ENCODE data around the gene PKLR.
"Not testable (repeated sequence)": the region's sequence is repeated elsewhere in the genome, so short reads cannot be mapped to it uniquely, and the experiment has no call there.

PKLR gene

GRCh38 chr1:155255243-155256007, 45.8 kb downstream of the PKLR start, which contains the start of gene ENTREP3:
Gene ENTREP3 (minus strand): TSS chr1:155255483. CDS start chr1:155254877, 606 bp downstream.
- DNase-seq (ENCODE audit: low read depth): peak; percentile 49

- DNase-seq (ENCODE audit: low read depth): no peak
These were observed 46.5 kb downstream of the PKLR start for GRCh38 chr1:155254714-155255242.

- DNase-seq (ENCODE audit: low read depth): no peak
These were observed 47.0 kb downstream of the PKLR start for GRCh38 chr1:155254228-155254713.

- DNase-seq (ENCODE audit: low read depth): no peak
These were observed 47.4 kb downstream of the PKLR start for GRCh38 chr1:155253797-155254196.

- no peak for DNase-seq (ENCODE audit: low read depth)
These were observed 48.0 kb downstream of the PKLR start for GRCh38 chr1:155253208-155253607.

- DNase-seq (ENCODE audit: low read depth): no peak
These were observed 49.7 kb downstream of the PKLR start for GRCh38 chr1:155251566-155251965.

- peak; percentile 95 for DNase-seq (ENCODE audit: low read depth)
These were observed 50.4 kb downstream of the PKLR start for GRCh38 chr1:155250633-155251449.

- DNase-seq (ENCODE audit: low read depth): no peak
These were observed 51.0 kb downstream of the PKLR start for GRCh38 chr1:155250246-155250632.

GRCh38 chr1:155247667-155248553, 53.3 kb downstream of the PKLR start:
- no peak for DNase-seq (ENCODE audit: low read depth)

- DNase-seq (ENCODE audit: low read depth): not testable (repeated sequence)
These were observed 54.4 kb downstream of the PKLR start for GRCh38 chr1:155246796-155247195.

GRCh38 chr1:155245163-155245524, 56.1 kb downstream of the PKLR start:
- DNase-seq (ENCODE audit: low read depth): no peak

- peak; percentile 89 for DNase-seq (ENCODE audit: low read depth)
These were observed 56.7 kb downstream of the PKLR start for GRCh38 chr1:155244368-155245162.

- no peak for DNase-seq (ENCODE audit: low read depth)
These were observed 58.4 kb downstream of the PKLR start for GRCh38 chr1:155242805-155243358.

GRCh38 chr1:155241841-155242264, 59.4 kb downstream of the PKLR start:
- no peak for DNase-seq (ENCODE audit: low read depth)

- peak; percentile 58 for DNase-seq (ENCODE audit: low read depth)
These were observed 60.1 kb downstream of the PKLR start for GRCh38 chr1:155241069-155241679.

All from stimulated activated CD8-positive, alpha-beta memory T cell treated with anti-CD3 and anti-CD28 coated beads, Interleukin-12 subunit alpha, Interleukin-12 subunit beta, amount 100 ng/mL, for 1 hour (primary cell).